ENCODE results near the gene SLC16A9.

SLC16A9 gene, protein sequence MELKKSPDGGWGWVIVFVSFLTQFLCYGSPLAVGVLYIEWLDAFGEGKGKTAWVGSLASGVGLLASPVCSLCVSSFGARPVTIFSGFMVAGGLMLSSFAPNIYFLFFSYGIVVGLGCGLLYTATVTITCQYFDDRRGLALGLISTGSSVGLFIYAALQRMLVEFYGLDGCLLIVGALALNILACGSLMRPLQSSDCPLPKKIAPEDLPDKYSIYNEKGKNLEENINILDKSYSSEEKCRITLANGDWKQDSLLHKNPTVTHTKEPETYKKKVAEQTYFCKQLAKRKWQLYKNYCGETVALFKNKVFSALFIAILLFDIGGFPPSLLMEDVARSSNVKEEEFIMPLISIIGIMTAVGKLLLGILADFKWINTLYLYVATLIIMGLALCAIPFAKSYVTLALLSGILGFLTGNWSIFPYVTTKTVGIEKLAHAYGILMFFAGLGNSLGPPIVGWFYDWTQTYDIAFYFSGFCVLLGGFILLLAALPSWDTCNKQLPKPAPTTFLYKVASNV

DNA sequence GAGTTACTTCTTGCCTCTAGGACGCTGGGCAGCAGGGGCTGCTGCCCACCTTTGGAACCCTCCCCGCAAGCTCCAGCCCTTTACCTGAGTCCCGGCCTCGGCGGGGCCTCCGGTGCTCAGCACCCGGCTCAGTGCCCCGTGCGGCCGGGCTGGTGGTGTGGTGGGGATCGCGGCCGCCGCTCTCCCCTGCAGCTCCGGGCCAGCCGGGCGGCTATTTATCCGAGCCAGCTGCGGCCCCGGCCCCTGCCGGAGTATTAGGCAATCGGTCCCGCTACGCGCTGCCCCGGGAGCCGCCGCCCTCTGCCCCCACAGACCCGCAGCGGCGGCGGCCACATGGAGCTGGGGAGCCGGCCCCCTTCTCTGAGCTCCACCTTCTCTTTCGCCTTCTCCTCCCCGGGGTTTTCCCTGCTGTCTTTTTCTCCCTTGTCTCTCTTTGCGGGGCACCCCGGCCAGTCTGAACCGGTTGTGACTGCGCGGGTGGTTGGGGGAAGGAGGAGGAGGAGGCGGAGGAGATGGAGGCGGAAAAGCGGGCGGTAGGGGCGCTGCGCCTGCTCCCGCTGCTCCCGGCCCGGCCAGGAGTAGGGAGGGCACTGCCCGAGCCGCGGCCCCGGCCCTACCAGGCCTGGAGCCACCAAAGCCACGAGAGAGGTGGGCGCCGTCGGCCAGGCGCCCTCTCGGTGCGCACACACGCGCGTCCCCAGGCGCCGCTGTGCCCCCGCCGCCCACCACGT lies at the start of gene SLC16A9:
Gene SLC16A9 (minus strand): TSS at position 456 of the 731 bp plus-strand sequence. CDS start 25,559 bp downstream, outside the sequence.
- peak within 1 kb of the TSS; percentile 72 for H3K4me3 ChIP-seq (ENCODE audit: low read depth, low read length)
- TF ChIP-seq, protein P1, sequence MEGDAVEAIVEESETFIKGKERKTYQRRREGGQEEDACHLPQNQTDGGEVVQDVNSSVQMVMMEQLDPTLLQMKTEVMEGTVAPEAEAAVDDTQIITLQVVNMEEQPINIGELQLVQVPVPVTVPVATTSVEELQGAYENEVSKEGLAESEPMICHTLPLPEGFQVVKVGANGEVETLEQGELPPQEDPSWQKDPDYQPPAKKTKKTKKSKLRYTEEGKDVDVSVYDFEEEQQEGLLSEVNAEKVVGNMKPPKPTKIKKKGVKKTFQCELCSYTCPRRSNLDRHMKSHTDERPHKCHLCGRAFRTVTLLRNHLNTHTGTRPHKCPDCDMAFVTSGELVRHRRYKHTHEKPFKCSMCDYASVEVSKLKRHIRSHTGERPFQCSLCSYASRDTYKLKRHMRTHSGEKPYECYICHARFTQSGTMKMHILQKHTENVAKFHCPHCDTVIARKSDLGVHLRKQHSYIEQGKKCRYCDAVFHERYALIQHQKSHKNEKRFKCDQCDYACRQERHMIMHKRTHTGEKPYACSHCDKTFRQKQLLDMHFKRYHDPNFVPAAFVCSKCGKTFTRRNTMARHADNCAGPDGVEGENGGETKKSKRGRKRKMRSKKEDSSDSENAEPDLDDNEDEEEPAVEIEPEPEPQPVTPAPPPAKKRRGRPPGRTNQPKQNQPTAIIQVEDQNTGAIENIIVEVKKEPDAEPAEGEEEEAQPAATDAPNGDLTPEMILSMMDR (IDR thresholded peaks at IDR 0.05; ENCODE audit: control insufficient read depth, extremely low read depth, insufficient read depth), result peak; percentile 55
- DNase-seq (ENCODE audit: low read depth), result no peak

DNA sequence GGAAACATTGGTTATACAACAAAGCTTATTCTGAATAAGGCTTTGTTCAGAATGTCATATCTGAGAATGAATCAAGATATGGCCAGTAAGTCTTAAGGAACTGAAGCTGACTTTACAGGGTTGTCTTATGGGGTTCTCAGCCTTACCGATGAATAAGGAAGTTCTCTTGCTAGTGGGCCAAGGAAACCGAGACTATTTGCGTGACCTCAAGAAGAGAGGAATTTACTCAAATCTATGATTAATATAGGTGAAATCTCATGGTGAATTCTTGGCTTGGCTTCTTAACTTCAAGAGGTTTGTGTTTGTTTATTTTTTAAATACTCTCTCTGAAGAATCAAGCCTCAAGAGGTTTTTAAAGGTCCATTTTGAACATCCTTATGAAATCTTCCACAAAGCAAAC lies 48.3 kb upstream of the SLC16A9 start:
- no peak for DNase-seq (ENCODE audit: low read depth)
- TF ChIP-seq, protein P1 (IDR thresholded peaks at IDR 0.05; ENCODE audit: control insufficient read depth, extremely low read depth, insufficient read depth), result no peak
- H3K4me3 ChIP-seq (ENCODE audit: low read depth, low read length), result no peak overlapping the region

DNA sequence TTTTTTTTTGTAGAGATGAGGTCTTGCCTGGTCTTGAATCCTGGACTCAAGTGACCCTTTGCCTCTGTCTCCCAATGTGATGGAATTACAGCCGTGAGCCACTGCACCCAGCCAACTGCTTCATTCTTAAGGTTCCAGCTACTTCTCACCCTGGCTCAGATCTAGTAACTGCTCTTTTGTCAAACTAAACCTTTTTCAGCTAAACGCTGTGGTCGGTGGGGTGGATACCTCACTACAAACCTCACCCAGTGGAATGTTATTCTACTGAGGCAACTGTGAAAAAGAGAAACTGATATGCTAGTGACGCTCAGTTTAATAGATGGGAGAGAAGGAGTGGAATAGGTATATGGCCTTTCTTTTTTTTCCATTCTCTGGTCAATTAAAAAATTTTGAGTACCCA lies 45.3 kb upstream of the SLC16A9 start:
- H3K4me3 ChIP-seq (ENCODE audit: low read depth, low read length), result no peak overlapping the region
- TF ChIP-seq, protein P1 (IDR thresholded peaks at IDR 0.05; ENCODE audit: control insufficient read depth, extremely low read depth, insufficient read depth), result no peak
- DNase-seq (ENCODE audit: low read depth), result no peak

DNA sequence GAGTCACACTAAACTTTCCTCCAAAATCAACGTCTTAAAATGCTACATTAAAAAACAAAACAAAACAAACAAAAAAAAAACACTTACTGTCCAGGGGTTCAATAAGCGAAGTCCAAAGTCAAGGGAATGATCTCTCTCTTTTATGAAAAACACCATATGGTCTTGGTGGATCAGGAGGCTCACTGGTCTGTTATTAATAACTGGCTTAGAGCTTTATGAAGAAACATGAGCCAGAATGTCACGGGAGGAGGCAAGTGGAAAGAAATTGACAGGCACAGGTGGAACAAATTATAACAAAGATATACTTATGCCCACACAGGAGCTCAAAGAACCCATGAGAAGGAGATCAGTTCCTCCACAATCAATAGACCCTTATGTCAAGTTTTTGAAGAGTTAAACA lies 43.6 kb upstream of the SLC16A9 start, which contains the start of gene MRLN:
Gene MRLN (minus strand): TSS at position 189 of the 400 bp plus-strand sequence.
- H3K4me3 ChIP-seq (ENCODE audit: low read depth, low read length), result no peak within 1 kb of the TSS
- DNase-seq (ENCODE audit: low read depth), result no peak
- TF ChIP-seq, protein P1 (IDR thresholded peaks at IDR 0.05; ENCODE audit: control insufficient read depth, extremely low read depth, insufficient read depth), result no peak

DNA sequence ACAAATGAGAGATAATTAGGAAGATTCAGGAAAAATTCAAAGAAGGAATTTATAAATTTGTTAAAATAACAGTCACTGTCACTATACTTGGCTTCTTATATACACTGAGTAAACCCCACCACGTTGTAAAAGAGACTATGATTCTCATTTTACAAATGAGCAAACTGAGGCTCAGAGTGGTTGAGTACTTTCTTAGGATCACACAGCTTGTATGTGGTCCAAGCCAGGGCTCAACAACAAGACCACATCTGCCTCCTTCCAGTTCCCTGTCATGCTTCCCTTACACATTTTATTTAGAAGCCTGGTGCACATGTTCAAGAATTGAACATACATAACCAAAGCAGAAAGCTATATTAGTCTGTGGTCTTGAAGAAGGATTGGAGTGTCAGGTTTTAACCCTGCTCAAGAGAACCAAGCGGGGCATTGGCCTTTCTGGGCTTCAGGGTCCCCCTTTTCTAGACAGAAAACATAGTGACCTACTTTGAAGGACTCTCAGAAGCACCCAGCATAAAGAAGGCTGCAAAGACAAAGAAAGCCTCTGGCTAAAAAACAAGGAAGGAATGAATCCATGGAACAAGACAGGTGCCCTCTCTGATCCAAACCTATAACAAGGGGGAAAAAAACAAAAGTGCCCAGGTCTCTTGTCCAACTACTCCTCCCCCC lies 42.8 kb upstream of the SLC16A9 start:
- DNase-seq (ENCODE audit: low read depth), result no peak
- no peak overlapping the region for H3K4me3 ChIP-seq (ENCODE audit: low read depth, low read length)
- TF ChIP-seq, protein P1 (IDR thresholded peaks at IDR 0.05; ENCODE audit: control insufficient read depth, extremely low read depth, insufficient read depth), result no peak

DNA sequence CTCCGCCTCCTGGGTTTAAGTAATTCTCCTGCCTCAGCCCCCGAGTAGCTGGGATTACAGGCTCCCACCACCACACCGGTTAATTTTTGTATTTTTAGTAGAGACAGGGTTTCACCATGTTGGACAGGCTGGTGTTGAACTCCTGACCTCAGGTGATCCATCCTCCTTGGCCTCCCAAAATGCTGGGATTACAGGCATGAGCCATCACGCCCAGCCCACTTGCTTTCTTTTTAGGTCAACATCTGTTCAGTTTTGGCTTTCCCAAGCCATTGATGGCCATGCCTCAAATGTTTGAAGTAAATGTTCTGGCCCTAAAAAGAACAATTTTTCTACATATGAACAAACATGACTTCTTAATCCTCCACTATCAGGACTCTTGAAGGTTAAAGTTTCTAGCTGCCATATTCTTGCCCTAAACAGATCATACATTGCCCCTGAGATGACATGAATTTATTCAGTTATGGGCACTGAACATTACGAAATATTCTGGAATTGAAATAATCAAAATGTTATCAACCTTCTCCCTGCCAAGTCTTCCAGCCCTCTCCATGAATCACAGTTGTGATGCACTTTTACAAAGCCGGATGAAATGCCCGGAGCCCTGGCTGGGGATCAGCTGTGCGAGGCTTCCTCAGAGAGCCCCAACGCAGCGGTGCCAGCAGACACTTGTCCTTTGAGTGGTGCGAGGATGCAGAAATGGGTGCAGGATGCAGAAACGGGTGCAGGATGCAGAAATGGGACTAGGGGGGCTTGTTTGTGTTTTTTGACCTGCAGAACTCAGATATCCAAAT lies 40.7 kb upstream of the SLC16A9 start:
- TF ChIP-seq, protein P1 (IDR thresholded peaks at IDR 0.05; ENCODE audit: control insufficient read depth, extremely low read depth, insufficient read depth), result no peak
- no peak overlapping the region for H3K4me3 ChIP-seq (ENCODE audit: low read depth, low read length)
- no peak for DNase-seq (ENCODE audit: low read depth)
